Measurements from ENCODE around the gene BEST1. TPM values are rescaled to one million over a fixed set of nuclear protein-coding genes. Genes with fewer than 3 reads are reported as not detected.

BEST1 gene
- polyA plus RNA-seq, 1 donor from 2014 or later, result 6.4 TPM

DNA sequence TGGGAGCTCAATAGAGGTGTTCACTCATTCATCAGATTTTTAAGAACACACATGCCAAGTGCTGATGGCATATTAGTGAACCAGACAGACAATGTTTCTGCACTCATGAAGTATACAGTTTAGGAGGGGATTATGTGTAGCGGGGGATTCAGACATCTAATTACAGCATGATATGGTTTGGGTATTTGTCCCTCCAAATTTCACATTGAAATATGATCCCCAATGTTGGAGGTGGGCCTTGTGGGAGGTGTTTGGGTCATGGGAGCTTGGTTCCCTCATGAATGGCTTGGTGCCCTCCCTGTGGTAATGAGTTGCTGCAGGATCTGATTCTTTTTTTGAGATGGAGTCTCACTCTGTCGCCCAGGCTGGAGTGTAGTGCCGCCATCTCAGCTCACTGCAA is 23.9 kb upstream of the BEST1 start:
- no peaks in the 10 kb centered on the region for H3F3A ChIP-seq (ENCODE audit: insufficient read depth, low read length, poor library complexity, severe bottlenecking)

GRCh38 chr11:61927501-61927900 is 22.6 kb upstream of the BEST1 start:
- H3K79me2 ChIP-seq (replicated peaks; ENCODE audit: insufficient read depth, low read length), result no peaks in the 10 kb centered on the region
- no peak overlapping the region for H3K27ac ChIP-seq (ENCODE audit: low read length)
- no peaks in the 10 kb centered on the region for H3K9me2 ChIP-seq (ENCODE audit: insufficient read depth, low read length)
- H3K9me3 ChIP-seq (ENCODE audit: low read length), result no peaks in the 10 kb centered on the region
- no peak overlapping the region for H2AFZ ChIP-seq (ENCODE audit: low read depth, low read length)
- H3K27me3 ChIP-seq (ENCODE audit: insufficient read depth, low read depth, low read length), result no peaks in the 10 kb centered on the region
- no peak overlapping the region for H3K4me3 ChIP-seq (ENCODE audit: low read length)
- H3K9ac ChIP-seq (ENCODE audit: low read length), result no peak overlapping the region
- H3F3A ChIP-seq (ENCODE audit: insufficient read depth, low read length, poor library complexity, severe bottlenecking), result no peaks in the 10 kb centered on the region
- H4K20me1 ChIP-seq (ENCODE audit: insufficient read depth), result no peaks in the 10 kb centered on the region
- no peak overlapping the region for H3K4me2 ChIP-seq (ENCODE audit: low read length)
- TF ChIP-seq CTCF (IDR thresholded peaks at IDR 0.05; ENCODE audit: poor library complexity, severe bottlenecking) (no peak), REST (IDR thresholded peaks at IDR 0.05; ENCODE audit: borderline replicate concordance) (no peak), POLR2AphosphoS5 (IDR thresholded peaks at IDR 0.05) (no peak), TAF1 (IDR thresholded peaks at IDR 0.05; ENCODE audit: low read depth) (no peak), EZH2 (IDR thresholded peaks at IDR 0.05; ENCODE audit: borderline replicate concordance, insufficient read depth, low read length, poor library complexity, severe bottlenecking) (no peak), RAD21 (conservative IDR thresholded peaks at IDR 0.05) (no peak), MXI1 (conservative IDR thresholded peaks at IDR 0.05; ENCODE audit: poor library complexity, severe bottlenecking) (no peak), SMC3 (conservative IDR thresholded peaks at IDR 0.05; ENCODE audit: poor library complexity) (no peak), EP300 (conservative IDR thresholded peaks at IDR 0.05; ENCODE audit: poor library complexity, severe bottlenecking) (no peak)
- H3K36me3 ChIP-seq (ENCODE audit: insufficient read depth, low read length), result no peaks in the 10 kb centered on the region

More for the DNA sequence above, 23.9 kb upstream of the BEST1 start:
- no peaks in the 10 kb centered on the region for H3K27me3 ChIP-seq (ENCODE audit: insufficient read depth, low read depth, low read length)
- TF ChIP-seq TAF1 (IDR thresholded peaks at IDR 0.05; ENCODE audit: low read depth) (no peak), EP300 (conservative IDR thresholded peaks at IDR 0.05; ENCODE audit: poor library complexity, severe bottlenecking) (no peak), SMC3 (conservative IDR thresholded peaks at IDR 0.05; ENCODE audit: poor library complexity) (no peak), CTCF (IDR thresholded peaks at IDR 0.05; ENCODE audit: poor library complexity, severe bottlenecking) (no peak), POLR2AphosphoS5 (IDR thresholded peaks at IDR 0.05) (no peak), EZH2 (IDR thresholded peaks at IDR 0.05; ENCODE audit: borderline replicate concordance, insufficient read depth, low read length, poor library complexity, severe bottlenecking) (no peak), MXI1 (conservative IDR thresholded peaks at IDR 0.05; ENCODE audit: poor library complexity, severe bottlenecking) (no peak)
- H3K4me2 ChIP-seq (ENCODE audit: low read length), result no peak overlapping the region
- no peak overlapping the region for H3K4me3 ChIP-seq (ENCODE audit: low read length)
- H3K36me3 ChIP-seq (ENCODE audit: insufficient read depth, low read length), result no peaks in the 10 kb centered on the region
- H3K9ac ChIP-seq (ENCODE audit: low read length), result no peak overlapping the region
- no peaks in the 10 kb centered on the region for H3K9me2 ChIP-seq (ENCODE audit: insufficient read depth, low read length)
- H3K79me2 ChIP-seq (replicated peaks; ENCODE audit: insufficient read depth, low read length), result no peaks in the 10 kb centered on the region
- no peaks in the 10 kb centered on the region for H3K9me3 ChIP-seq (ENCODE audit: low read length)
- H4K20me1 ChIP-seq (ENCODE audit: insufficient read depth), result no peaks in the 10 kb centered on the region
- H3K27ac ChIP-seq (ENCODE audit: low read length), result no peak overlapping the region
- H2AFZ ChIP-seq (ENCODE audit: low read depth, low read length), result no peak overlapping the region
